HepG2 (cell line): ENCODE measurements around the gene TLCD3B. TPM values are rescaled to one million over a fixed set of nuclear protein-coding genes. Genes with fewer than 3 reads are reported as not detected.

Source experiments
- EEA1 ChIP-seq: sonication (generic); formaldehyde crosslinking; IDR thresholded peaks from 2 replicates; pipeline ENCODE4 v1.5.1; 2020; ENCODE audit warnings: mild to moderate bottlenecking, missing genetic modification reagents, borderline replicate concordance
- ELF1 ChIP-seq: sonication (generic); formaldehyde crosslinking; IDR thresholded peaks from 2 replicates; pipeline ENCODE4 v1.4.0; 2020; ENCODE audit warnings: missing genetic modification reagents
- NFYC ChIP-seq: IDR thresholded peaks from 2 replicates; pipeline ENCODE4 v1.6.1; 2016; ENCODE audit warnings: missing genetic modification reagents, missing compliant biosample characterization
- ZNF20 ChIP-seq: sonication (generic); formaldehyde crosslinking; IDR thresholded peaks from 2 replicates; pipeline ENCODE4 v1.4.0; 2020; ENCODE audit warnings: mild to moderate bottlenecking, moderate library complexity, missing genetic modification reagents
- ZNF563 ChIP-seq: sonication (generic); formaldehyde crosslinking; IDR thresholded peaks from 2 replicates; pipeline ENCODE4 v1.8.0; 2022; ENCODE audit warnings: mild to moderate bottlenecking, moderate library complexity, missing genetic modification reagents
- ZNF607 ChIP-seq: sonication (generic); formaldehyde crosslinking; IDR thresholded peaks from 2 replicates; pipeline ENCODE4 v1.5.1; 2020; ENCODE audit warnings: missing genetic modification reagents, mild to moderate bottlenecking, borderline replicate concordance
- ZNF709 ChIP-seq: sonication (generic); formaldehyde crosslinking; IDR thresholded peaks from 2 replicates; pipeline ENCODE4 v1.5.0; 2020; ENCODE audit warnings: mild to moderate bottlenecking, missing genetic modification reagents
- ZNF839 ChIP-seq: sonication (generic); formaldehyde crosslinking; IDR thresholded peaks from 2 replicates; pipeline ENCODE4 v1.4.0; 2020; ENCODE audit warnings: missing genetic modification reagents, mild to moderate bottlenecking, borderline replicate concordance
- polyA plus RNA-seq, 8 experiments: library from polyadenylated mRNA; depleted of rRNA in 3 of 8; stranded (reverse) in 7 of 8; unstranded in 1 of 8; fragments of >200 nt; fragmentation: Illumina TruSeq in 4 of 8; extraction: Trizol in 4 of 8; gene quantifications; 2 replicates each; pipeline versions ENCODE4 v1.2.1 to v1.2.3, GENCODE V29; 2011 to 2016; ENCODE audit warnings: low read depth in 4 of 8, missing spikeins in 1 of 8, mixed read lengths in 1 of 8; ENCODE audit not compliant: insufficient read depth in 1 of 8
- total RNA-seq, 5 experiments: library from RNA; depleted of rRNA; stranded (reverse); fragments of >200 nt; fragmentation: Illumina TruSeq; extraction: Trizol; gene quantifications; 2 replicates each; pipeline ENCODE4 v1.2.3, GENCODE V29; 2016; ENCODE audit warnings: low read depth in 1 of 5
- TF ChIP-seq, protein P1 (sequence below): sonication (generic); formaldehyde crosslinking; IDR thresholded peaks from 2 replicates; pipeline ENCODE4 v1.4.0; 2020; ENCODE audit warnings: mild to moderate bottlenecking, missing genetic modification reagents
- TF ChIP-seq, protein P2 (sequence below): sonication (generic); formaldehyde crosslinking; IDR thresholded peaks from 2 replicates; pipeline ENCODE4 v1.4.0; 2020; ENCODE audit warnings: mild to moderate bottlenecking, missing genetic modification reagents
- TF ChIP-seq, protein P3 (sequence below): sonication (generic); formaldehyde crosslinking; IDR thresholded peaks from 2 replicates; pipeline ENCODE4 v1.5.0; 2020; ENCODE audit warnings: mild to moderate bottlenecking, missing genetic modification reagents, borderline replicate concordance
- TF ChIP-seq, protein P4 (sequence below): sonication (generic); formaldehyde crosslinking; IDR thresholded peaks from 2 replicates; pipeline ENCODE4 v1.5.0; 2020; ENCODE audit warnings: mild to moderate bottlenecking, missing genetic modification reagents

TLCD3B gene
- total and polyA plus RNA-seq, 2 of the 13 experiments (the other 11 are each of a cell fraction or from before 2014, with no cell fraction given): not detected

DNA sequence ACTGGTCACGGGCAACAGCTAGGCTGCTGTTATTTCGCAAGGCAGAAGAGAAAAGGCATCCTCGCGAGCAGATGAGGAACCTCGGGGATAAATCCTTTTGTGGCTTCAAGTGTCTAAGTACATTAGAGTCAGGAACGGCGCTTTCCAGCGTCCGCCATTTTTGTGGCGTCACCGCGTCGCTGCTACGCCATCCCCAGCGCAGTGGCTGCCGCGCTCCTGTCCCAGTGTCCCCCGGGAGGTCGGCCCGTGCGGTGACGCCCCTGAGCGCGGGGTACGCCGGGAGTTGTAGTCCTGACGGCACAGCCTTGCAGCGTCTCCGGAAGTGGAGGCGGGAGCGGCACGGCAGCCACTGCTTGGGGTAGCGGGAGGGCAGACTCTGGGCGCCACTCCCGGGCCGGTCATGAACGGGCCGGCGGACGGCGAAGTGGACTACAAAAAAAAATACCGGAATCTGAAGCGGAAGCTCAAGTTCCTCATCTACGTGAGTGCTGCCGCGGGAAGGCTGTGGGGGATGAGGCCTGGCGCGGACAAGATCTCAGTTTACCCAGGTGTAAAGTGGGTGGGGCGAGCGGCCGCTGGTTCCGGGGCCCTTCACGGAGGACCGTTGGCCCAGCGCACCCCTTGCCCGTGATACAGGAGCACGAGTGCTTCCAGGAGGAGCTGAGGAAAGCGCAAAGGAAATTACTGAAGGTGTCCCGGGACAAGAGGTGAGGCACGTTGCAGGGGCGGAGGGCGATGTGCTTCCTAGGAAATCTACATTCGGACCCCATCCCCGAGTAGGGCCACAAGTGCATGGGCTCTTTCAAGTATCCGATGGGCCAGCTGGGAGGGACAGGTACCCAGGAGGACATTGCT, 34.9 kb downstream of the TLCD3B start, which contains the start of gene INO80E (continued):
- TF ChIP-seq, protein P1, sequence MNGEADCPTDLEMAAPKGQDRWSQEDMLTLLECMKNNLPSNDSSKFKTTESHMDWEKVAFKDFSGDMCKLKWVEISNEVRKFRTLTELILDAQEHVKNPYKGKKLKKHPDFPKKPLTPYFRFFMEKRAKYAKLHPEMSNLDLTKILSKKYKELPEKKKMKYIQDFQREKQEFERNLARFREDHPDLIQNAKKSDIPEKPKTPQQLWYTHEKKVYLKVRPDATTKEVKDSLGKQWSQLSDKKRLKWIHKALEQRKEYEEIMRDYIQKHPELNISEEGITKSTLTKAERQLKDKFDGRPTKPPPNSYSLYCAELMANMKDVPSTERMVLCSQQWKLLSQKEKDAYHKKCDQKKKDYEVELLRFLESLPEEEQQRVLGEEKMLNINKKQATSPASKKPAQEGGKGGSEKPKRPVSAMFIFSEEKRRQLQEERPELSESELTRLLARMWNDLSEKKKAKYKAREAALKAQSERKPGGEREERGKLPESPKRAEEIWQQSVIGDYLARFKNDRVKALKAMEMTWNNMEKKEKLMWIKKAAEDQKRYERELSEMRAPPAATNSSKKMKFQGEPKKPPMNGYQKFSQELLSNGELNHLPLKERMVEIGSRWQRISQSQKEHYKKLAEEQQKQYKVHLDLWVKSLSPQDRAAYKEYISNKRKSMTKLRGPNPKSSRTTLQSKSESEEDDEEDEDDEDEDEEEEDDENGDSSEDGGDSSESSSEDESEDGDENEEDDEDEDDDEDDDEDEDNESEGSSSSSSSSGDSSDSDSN (CRISPR knock-in tag): peak; percentile 84
- TF ChIP-seq ZNF20 (CRISPR knock-in tag) (peak; percentile 94), ZNF839 (CRISPR knock-in tag) (peak; percentile 84; the same call in 1 of the 2 replicates), EEA1 (CRISPR knock-in tag) (no peak), ZNF607 (CRISPR knock-in tag) (peak; percentile 79), ZNF563 (CRISPR knock-in tag) (peak; percentile 79; the same call in 1 of the 2 replicates), ZNF709 (CRISPR knock-in tag) (peak; percentile 93; the same call in 1 of the 2 replicates), ELF1 (peak; percentile 100), NFYC (peak; percentile 65; the same call in 1 of the 2 replicates)
- TF ChIP-seq, protein P2, sequence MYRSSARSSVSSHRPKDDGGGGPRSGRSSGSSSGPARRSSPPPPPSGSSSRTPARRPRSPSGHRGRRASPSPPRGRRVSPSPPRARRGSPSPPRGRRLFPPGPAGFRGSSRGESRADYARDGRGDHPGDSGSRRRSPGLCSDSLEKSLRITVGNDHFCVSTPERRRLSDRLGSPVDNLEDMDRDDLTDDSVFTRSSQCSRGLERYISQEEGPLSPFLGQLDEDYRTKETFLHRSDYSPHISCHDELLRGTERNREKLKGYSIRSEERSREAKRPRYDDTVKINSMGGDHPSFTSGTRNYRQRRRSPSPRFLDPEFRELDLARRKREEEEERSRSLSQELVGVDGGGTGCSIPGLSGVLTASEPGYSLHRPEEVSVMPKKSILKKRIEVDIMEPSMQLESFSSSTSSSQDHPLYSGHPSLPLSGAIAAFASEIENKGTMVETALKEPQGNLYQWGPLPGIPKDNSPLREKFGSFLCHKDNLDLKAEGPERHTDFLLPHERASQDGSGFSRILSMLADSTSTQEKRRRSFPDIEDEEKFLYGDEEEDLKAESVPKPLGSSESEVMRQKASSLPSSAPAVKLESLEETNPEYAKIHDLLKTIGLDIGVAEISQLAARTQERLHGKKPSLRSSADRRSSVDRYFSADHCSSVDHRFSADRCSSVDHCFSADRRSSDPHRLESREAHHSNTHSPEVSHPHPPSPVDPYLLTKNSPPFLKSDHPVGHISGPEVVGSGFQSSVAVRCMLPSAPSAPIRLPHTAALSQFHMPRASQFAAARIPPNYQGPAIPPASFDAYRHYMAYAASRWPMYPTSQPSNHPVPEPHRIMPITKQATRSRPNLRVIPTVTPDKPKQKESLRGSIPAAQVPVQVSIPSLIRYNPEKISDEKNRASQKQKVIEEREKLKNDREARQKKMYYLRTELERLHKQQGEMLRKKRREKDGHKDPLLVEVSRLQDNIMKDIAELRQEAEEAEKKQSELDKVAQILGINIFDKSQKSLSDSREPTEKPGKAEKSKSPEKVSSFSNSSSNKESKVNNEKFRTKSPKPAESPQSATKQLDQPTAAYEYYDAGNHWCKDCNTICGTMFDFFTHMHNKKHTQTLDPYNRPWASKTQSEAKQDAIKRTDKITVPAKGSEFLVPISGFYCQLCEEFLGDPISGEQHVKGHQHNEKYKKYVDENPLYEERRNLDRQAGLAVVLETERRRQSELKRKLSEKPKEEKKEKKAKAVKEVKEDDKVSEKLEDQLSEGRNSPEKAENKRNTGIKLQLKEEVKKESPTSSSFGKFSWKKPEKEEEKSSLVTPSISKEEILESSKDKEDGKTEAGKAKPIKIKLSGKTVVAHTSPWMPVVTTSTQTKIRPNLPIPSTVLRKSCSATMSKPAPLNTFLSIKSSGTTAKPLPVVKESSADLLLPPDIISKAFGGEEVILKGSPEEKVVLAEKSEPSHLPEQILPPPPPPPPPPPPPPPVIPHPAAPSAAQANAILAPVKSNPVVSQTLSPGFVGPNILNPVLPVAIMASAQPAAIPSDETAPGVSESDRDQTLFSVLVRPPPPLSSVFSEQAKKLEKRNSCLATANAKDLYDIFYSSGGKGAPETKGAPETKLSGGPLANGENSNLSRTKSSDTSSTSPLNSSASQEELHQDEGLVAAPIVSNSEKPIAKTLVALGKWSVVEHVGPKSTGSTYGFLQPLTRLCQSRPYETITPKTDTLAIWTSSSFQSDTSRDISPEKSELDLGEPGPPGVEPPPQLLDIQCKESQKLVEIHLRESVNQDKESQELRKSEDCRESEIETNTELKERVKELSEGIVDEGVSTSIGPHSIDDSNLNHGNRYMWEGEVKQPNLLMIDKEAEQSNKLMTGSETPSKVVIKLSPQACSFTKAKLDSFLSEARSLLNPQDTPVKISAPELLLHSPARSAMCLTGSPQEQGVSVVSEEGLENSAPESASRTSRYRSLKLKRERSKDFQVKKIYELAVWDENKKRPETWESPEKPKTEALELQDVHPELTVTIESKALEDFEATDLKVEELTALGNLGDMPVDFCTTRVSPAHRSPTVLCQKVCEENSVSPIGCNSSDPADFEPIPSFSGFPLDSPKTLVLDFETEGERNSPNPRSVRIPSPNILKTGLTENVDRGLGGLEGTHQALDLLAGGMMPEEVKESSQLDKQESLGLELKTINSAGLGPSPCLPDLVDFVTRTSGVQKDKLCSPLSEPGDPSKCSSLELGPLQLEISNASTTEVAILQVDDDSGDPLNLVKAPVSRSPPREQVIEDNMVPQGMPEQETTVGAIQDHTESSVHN: peak; percentile 62
- TF ChIP-seq, protein P3, sequence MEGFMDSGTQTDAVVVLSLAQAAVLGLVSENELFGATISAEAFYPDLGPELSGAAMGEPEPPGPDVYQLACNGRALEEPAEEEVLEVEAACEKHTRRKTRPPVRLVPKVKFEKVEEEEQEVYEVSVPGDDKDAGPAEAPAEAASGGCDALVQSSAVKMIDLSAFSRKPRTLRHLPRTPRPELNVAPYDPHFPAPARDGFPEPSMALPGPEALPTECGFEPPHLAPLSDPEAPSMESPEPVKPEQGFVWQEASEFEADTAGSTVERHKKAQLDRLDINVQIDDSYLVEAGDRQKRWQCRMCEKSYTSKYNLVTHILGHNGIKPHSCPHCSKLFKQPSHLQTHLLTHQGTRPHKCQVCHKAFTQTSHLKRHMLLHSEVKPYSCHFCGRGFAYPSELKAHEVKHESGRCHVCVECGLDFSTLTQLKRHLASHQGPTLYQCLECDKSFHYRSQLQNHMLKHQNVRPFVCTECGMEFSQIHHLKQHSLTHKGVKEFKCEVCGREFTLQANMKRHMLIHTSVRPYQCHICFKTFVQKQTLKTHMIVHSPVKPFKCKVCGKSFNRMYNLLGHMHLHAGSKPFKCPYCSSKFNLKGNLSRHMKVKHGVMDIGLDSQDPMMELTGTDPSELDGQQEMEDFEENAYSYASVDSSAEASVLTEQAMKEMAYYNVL (CRISPR knock-in tag): peak; percentile 81; the same call in 1 of the 2 replicates
- TF ChIP-seq, protein P4, sequence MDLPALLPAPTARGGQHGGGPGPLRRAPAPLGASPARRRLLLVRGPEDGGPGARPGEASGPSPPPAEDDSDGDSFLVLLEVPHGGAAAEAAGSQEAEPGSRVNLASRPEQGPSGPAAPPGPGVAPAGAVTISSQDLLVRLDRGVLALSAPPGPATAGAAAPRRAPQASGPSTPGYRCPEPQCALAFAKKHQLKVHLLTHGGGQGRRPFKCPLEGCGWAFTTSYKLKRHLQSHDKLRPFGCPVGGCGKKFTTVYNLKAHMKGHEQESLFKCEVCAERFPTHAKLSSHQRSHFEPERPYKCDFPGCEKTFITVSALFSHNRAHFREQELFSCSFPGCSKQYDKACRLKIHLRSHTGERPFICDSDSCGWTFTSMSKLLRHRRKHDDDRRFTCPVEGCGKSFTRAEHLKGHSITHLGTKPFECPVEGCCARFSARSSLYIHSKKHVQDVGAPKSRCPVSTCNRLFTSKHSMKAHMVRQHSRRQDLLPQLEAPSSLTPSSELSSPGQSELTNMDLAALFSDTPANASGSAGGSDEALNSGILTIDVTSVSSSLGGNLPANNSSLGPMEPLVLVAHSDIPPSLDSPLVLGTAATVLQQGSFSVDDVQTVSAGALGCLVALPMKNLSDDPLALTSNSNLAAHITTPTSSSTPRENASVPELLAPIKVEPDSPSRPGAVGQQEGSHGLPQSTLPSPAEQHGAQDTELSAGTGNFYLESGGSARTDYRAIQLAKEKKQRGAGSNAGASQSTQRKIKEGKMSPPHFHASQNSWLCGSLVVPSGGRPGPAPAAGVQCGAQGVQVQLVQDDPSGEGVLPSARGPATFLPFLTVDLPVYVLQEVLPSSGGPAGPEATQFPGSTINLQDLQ: peak; percentile 90; the same call in 1 of the 2 replicates
